Cardiac fibroblast (primary cell): Measurements from ENCODE around the gene TP53AIP1.

ENCODE experiments used
- DNase-seq, 2 donors: peaks; one replicate each; pipeline versions ENCODE4 v3.0.0 to v3.0.0-alpha.2; 2010; ENCODE audit warnings: low read depth in 2 of 2
- H3K4me3 ChIP-seq, 2 donors: replicated peaks in 1 of 2; 1 replicate in 1 of 2; 2 replicates in 1 of 2; pipeline ENCODE4 v1.5.1; 2011; ENCODE audit warnings: low read depth in 2 of 2, low read length in 2 of 2, mild to moderate bottlenecking in 2 of 2, moderate library complexity in 1 of 2
- TF ChIP-seq, protein P1 (sequence below): IDR thresholded peaks from one replicate; pipeline ENCODE4 v1.5.1; 2011; ENCODE audit warnings: low read depth, mild to moderate bottlenecking, low read length, inconsistent platforms

The TP53AIP1 gene

DNA sequence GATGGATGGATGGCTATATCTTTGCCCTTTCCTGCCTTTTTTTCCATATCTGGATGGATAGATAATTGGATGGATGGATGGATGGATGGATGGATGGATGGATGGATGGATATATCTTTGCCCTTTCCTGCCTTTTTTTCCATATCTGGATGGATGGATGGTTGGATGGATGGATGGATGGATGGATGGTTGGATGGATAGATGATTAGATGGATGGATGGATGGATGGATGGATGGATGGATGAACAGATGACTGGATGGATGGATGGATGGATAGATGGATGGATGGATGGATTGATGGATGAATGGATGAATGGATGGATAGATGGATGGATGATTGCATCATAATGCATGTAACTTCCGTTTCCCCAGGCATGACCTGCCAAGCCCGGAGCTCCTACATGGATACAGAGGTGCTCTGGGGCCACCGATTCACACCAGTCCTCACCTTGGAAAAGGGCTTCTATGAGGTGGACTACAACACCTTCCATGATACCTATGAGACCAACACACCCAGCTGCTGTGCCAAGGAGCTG lies 26.6 kb downstream of the TP53AIP1 start:
- TF ChIP-seq, protein P1, sequence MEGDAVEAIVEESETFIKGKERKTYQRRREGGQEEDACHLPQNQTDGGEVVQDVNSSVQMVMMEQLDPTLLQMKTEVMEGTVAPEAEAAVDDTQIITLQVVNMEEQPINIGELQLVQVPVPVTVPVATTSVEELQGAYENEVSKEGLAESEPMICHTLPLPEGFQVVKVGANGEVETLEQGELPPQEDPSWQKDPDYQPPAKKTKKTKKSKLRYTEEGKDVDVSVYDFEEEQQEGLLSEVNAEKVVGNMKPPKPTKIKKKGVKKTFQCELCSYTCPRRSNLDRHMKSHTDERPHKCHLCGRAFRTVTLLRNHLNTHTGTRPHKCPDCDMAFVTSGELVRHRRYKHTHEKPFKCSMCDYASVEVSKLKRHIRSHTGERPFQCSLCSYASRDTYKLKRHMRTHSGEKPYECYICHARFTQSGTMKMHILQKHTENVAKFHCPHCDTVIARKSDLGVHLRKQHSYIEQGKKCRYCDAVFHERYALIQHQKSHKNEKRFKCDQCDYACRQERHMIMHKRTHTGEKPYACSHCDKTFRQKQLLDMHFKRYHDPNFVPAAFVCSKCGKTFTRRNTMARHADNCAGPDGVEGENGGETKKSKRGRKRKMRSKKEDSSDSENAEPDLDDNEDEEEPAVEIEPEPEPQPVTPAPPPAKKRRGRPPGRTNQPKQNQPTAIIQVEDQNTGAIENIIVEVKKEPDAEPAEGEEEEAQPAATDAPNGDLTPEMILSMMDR = no peak
- no peak overlapping the region for H3K4me3 ChIP-seq
- DNase-seq = no peak

DNA sequence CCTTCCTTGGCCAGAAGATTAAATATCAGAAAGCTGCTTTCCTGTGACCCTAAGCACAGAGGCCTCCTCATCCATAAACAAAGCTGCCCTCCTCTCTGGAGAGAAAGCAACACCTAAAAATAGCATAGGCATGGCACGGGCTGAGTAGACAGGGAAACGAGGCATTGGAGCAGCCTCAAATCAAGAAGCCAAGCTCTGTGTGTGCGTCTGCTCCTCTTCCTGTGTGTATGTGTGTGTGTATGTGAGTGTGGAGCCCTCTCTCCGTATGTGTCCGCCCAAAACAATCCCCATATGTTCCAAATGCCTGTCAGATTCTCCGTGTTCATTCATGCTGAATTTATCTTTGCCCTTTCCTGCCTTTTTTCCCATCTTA lies 27.5 kb downstream of the TP53AIP1 start:
- TF ChIP-seq, protein P1 = no peak
- no peak for DNase-seq
- no peak overlapping the region for H3K4me3 ChIP-seq

DNA sequence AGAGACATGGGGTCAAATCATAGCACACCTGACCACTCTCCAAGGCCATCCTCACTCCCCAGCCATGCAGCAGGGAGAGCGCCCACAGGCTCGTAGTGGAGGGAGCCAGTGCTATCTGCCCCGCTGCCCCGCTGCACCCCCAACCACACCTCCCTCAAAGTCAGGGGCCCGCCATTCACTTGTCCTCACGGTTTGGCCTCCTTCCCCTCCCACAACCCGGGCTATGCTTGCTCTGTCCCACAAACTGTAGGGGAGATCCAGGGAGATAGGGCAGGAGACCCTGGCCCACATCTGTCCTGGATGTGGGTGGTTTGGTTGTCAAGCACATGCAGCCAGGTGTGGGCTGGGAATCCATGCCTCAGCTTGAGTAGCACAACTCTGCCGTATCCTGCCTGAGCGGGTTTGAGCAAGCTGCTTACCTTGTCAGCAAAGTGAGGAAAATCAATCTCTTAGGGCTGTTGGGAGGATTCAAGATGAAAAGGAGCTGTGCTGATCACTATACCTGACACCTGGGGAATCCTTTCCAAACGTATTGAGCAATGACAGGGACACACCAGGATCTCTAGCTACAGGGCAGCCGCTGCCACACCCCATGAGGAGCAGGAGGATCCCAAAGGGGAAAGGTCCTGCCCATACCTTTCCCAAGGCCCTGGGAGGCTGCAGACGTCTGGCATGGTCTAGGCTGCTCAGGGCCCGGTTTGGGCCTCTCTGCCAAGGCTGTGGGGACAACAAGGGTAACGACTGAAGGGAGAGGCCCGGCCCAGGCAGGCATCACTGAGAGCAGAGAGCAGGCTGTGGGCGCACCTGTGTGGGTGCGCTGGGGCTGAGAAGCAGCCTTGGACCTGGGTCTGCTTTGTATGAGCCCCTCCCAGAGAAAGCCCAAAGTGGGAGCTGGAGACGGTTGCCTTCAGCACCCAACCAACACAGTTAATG lies 28.2 kb downstream of the TP53AIP1 start:
- TF ChIP-seq, protein P1 = no peak
- no peak for DNase-seq
- no peak overlapping the region for H3K4me3 ChIP-seq

DNA sequence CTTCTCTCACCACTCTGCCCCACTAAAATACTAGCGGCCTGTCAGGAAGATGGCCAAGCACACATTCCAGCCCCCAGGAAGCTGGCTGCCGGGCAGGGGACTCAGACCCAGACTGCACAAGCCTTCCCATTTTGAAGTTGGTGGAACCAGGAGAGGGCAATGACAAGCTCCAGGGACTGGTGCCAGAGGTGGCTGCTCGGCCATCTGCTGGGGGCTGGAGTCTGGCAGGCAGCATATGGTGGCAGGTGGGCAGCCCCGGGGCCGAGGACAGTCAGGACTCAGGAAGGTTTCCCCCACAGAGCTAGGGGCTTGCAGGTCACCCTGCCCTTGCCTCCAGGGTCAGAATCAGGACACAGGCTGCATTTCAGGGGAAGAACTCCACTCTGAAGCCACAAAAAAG lies 28.9 kb downstream of the TP53AIP1 start:
- TF ChIP-seq, protein P1 = no peak
- no peak for DNase-seq

DNA sequence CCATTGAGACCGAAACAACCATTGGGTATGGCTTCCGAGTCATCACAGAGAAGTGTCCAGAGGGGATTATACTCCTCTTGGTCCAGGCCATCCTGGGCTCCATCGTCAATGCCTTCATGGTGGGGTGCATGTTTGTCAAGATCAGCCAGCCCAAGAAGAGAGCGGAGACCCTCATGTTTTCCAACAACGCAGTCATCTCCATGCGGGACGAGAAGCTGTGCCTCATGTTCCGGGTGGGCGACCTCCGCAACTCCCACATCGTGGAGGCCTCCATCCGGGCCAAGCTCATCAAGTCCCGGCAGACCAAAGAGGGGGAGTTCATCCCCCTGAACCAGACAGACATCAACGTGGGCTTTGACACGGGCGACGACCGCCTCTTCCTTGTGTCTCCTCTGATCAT lies 31.0 kb downstream of the TP53AIP1 start:
- TF ChIP-seq, protein P1 = no peak

More for the DNA sequence above, 28.9 kb downstream of the TP53AIP1 start:
- no peak overlapping the region for H3K4me3 ChIP-seq

DNA sequence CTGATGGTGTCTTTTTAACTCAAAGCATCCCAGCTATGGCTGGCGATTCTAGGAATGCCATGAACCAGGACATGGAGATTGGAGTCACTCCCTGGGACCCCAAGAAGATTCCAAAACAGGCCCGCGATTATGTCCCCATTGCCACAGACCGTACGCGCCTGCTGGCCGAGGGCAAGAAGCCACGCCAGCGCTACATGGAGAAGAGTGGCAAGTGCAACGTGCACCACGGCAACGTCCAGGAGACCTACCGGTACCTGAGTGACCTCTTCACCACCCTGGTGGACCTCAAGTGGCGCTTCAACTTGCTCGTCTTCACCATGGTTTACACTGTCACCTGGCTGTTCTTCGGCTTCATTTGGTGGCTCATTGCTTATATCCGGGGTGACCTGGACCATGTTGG lies 31.4 kb downstream of the TP53AIP1 start:
- TF ChIP-seq, protein P1 = no peak
- no peak for DNase-seq
- no peak overlapping the region for H3K4me3 ChIP-seq

More for the DNA sequence above, 31.0 kb downstream of the TP53AIP1 start:
- no peak for DNase-seq
- H3K4me3 ChIP-seq = no peak overlapping the region
